CD4-positive, alpha-beta T cell (primary cell): ENCODE measurements around the gene ZNRF1. TPM values are rescaled to one million over a fixed set of nuclear protein-coding genes. Genes with fewer than 3 reads are reported as not detected.

Experiments used
- ATAC-seq: fragments of 200-7000 bp; cut with Tn5 transposase; one replicate; pipeline ENCODE4 v1.10.0; 2022; ENCODE audit warnings: mild to moderate bottlenecking; ENCODE audit not compliant: poor library complexity
- CTCF ChIA-PET: fragments of 350-600 bp; sonication (Branson Sonifier 250); formaldehyde crosslinking; loops from one replicate; lab custom pipeline; 2021; ENCODE audit warnings: antibody characterized with exemption, inconsistent platforms; lab: Charles Lee
- POLR2A ChIA-PET: fragments of 350-600 bp; sonication (Branson Sonifier 250); formaldehyde crosslinking; loops from one replicate; lab custom pipeline; 2021; ENCODE audit warnings: antibody characterized with exemption, inconsistent platforms; lab: Charles Lee
- DNase-seq, 14 experiments: peaks; one replicate each; pipeline ENCODE4 v3.0.0-alpha.2; 2013 to 2020; ENCODE audit warnings: mixed read lengths in 2 of 14
- H3K27ac ChIP-seq, 2 donors: one replicate each; pipeline versions ENCODE4 v1.5.1 to v1.7.0; 2013; ENCODE audit warnings: low read length in 2 of 2, low read depth in 1 of 2, mild to moderate bottlenecking in 1 of 2
- H3K27me3 ChIP-seq, 2 experiments: 1 replicate in 1 of 2; 2 replicates in 1 of 2; pipeline versions ENCODE4 v1.6.1 to v1.7.0; 2013; ENCODE audit warnings: low read length in 2 of 2, control low read depth in 1 of 2, mild to moderate bottlenecking in 1 of 2, moderate library complexity in 1 of 2; ENCODE audit not compliant: insufficient read depth in 2 of 2, control insufficient read depth in 1 of 2
- H3K36me3 ChIP-seq: one replicate; pipeline ENCODE4 v1.6.1; 2013; ENCODE audit warnings: low read length, control low read depth; ENCODE audit not compliant: insufficient read depth
- H3K4me1 ChIP-seq: one replicate; pipeline ENCODE4 v1.6.1; 2013; ENCODE audit warnings: low read length, control low read depth; ENCODE audit not compliant: insufficient read depth
- H3K4me3 ChIP-seq: one replicate; pipeline ENCODE4 v1.5.1; 2013; ENCODE audit warnings: mild to moderate bottlenecking, low read length, moderate library complexity
- H3K9me3 ChIP-seq, 2 experiments: 1 replicate in 1 of 2; 2 replicates in 1 of 2; pipeline versions ENCODE4 v1.6.1 to v1.7.0; 2013; ENCODE audit warnings: low read length in 2 of 2, mild to moderate bottlenecking in 2 of 2, control low read depth in 1 of 2, moderate library complexity in 1 of 2; ENCODE audit not compliant: control insufficient read depth in 1 of 2, insufficient read depth in 1 of 2
- H3K27ac Mint-ChIP-seq: one replicate; pipeline ENCODE4 v1.8.0; 2020; ENCODE audit warnings: mixed read lengths
- H3K27me3 Mint-ChIP-seq: one replicate; pipeline ENCODE4 v1.8.0; 2021; ENCODE audit warnings: mixed read lengths
- H3K36me3 Mint-ChIP-seq: one replicate; pipeline ENCODE4 v1.8.0; 2021; ENCODE audit warnings: low read depth, mixed read lengths
- H3K4me1 Mint-ChIP-seq: one replicate; pipeline ENCODE4 v1.8.0; 2021; ENCODE audit warnings: low read depth, mixed read lengths
- H3K4me3 Mint-ChIP-seq: one replicate; pipeline ENCODE4 v1.8.0; 2020; ENCODE audit warnings: mild to moderate bottlenecking, mixed read lengths
- H3K9me3 Mint-ChIP-seq: one replicate; pipeline ENCODE4 v1.8.0; 2020; ENCODE audit warnings: mixed read lengths
- intact Hi-C, 2 experiments: fragments of 100-400 bp; cut with DNase I in 1 of 2; cut with micrococcal nuclease in 1 of 2; formaldehyde crosslinking; loops; one replicate each; pipeline versions ENCODE4 v1.15.1 to v1.9.0; 2023 to 2025; cut with DNase I, micrococcal nuclease
- total RNA-seq, 174 experiments: library from RNA in 2 of 174; stranded (reverse) in 2 of 174; gene quantifications; one replicate each; pipeline ENCODE4 v1.2.3 and lab custom pipeline; 2021 to 2026
- TF ChIP-seq, protein P1 (sequence below): fragments of 200-600 bp; IDR thresholded peaks from one replicate; pipeline ENCODE4 v1.8.0; 2022; ENCODE audit warnings: antibody characterized with exemption, mild to moderate bottlenecking

Gene ZNRF1
- total RNA-seq, 2 experiments from 2014 or later = 2.8 to 4.0 TPM

- peak overlapping the region; percentile 2 for H3K4me3 ChIP-seq
- no peaks in the 10 kb centered on the region for H3K9me3 ChIP-seq
- Mint-ChIP-seq H3K4me3 (peak overlapping the region; percentile 72), H3K36me3 (no peaks in the 10 kb centered on the region), H3K9me3 (no peaks in the 10 kb centered on the region), H3K27me3 (no peaks in the 10 kb centered on the region), H3K27ac (peak overlapping the region; percentile 84), H3K4me1 (peaks cover 72% of the 10 kb centered on the region)
- peaks cover 35% of the 10 kb centered on the region for H3K4me1 ChIP-seq
- TF ChIP-seq, protein P1, sequence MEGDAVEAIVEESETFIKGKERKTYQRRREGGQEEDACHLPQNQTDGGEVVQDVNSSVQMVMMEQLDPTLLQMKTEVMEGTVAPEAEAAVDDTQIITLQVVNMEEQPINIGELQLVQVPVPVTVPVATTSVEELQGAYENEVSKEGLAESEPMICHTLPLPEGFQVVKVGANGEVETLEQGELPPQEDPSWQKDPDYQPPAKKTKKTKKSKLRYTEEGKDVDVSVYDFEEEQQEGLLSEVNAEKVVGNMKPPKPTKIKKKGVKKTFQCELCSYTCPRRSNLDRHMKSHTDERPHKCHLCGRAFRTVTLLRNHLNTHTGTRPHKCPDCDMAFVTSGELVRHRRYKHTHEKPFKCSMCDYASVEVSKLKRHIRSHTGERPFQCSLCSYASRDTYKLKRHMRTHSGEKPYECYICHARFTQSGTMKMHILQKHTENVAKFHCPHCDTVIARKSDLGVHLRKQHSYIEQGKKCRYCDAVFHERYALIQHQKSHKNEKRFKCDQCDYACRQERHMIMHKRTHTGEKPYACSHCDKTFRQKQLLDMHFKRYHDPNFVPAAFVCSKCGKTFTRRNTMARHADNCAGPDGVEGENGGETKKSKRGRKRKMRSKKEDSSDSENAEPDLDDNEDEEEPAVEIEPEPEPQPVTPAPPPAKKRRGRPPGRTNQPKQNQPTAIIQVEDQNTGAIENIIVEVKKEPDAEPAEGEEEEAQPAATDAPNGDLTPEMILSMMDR = no peak
- intact Hi-C loops = no loop called here
- H3K36me3 ChIP-seq = no peaks in the 10 kb centered on the region
- DNase-seq = peak in 5 of 14 experiments; percentile 6 to 47 (median 41)
- ATAC-seq = peak; percentile 55
- ChIA-PET CTCF (interaction anchor here (0.7 to 2.7 kb wide), 2 partner anchors 47 to 202 kb away, joined by 3 to 10 read pairs; no protein-coding TSS in a partner anchor), POLR2A (interaction anchor here (0.7 to 4.3 kb wide), 9 partner anchors 8 to 80 kb away, joined by 3 to 26 read pairs (median 4); partner anchors contain the start of gene WDR59)
- H3K27ac ChIP-seq = no peak overlapping the region
- H3K27me3 ChIP-seq = no peaks in the 10 kb centered on the region
These were observed 65.8 kb downstream of the ZNRF1 start for GRCh38 chr16:75064403-75065148.

DNA sequence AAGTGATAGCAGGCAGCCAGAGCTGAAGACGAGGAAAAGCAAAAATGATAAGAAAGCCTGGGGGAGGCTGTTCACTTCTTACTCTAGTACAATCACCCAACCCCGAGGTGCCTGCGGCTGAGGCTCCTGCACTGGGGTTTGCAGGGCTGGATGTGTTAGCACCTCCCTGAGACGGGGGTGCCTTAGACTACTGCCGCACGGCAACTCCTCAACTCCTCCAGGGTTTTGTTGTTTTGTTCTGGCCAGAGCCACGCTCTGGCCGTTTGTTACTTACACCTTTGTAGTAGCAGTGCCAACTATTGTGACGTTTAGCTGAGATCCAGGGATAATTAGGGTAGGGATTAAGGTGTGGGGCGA, 66.3 kb downstream of the ZNRF1 start:
- Mint-ChIP-seq H3K27ac (peak overlapping the region; percentile 84), H3K4me3 (peak overlapping the region; percentile 72), H3K9me3 (no peaks in the 10 kb centered on the region), H3K4me1 (peaks cover 72% of the 10 kb centered on the region), H3K36me3 (no peaks in the 10 kb centered on the region), H3K27me3 (no peaks in the 10 kb centered on the region)
- ATAC-seq = peak; percentile 83
- Histone ChIP-seq H3K27ac (peak overlapping the region in 1 of 2 donors; percentile 25), H3K4me3 (peak overlapping the region; percentile 2), H3K27me3 (no peaks in the 10 kb centered on the region), H3K9me3 (no peaks in the 10 kb centered on the region), H3K4me1 (peaks cover 35% of the 10 kb centered on the region), H3K36me3 (no peaks in the 10 kb centered on the region)
- POLR2A ChIA-PET = interaction anchor here (0.9 to 4.3 kb wide), 7 partner anchors 8 to 81 kb away, joined by 3 to 26 read pairs (median 4); partner anchors contain the start of gene WDR59
- intact Hi-C loops = no loop called here
- CTCF ChIA-PET = interaction anchor here (0.5 to 2.7 kb wide), 2 partner anchors 46 to 452 kb away, joined by 3 to 10 read pairs; no protein-coding TSS in a partner anchor
- TF ChIP-seq, protein P1 = no peak
- DNase-seq = peak in 12 of 14 experiments; percentile 14 to 58 (median 36)

DNA sequence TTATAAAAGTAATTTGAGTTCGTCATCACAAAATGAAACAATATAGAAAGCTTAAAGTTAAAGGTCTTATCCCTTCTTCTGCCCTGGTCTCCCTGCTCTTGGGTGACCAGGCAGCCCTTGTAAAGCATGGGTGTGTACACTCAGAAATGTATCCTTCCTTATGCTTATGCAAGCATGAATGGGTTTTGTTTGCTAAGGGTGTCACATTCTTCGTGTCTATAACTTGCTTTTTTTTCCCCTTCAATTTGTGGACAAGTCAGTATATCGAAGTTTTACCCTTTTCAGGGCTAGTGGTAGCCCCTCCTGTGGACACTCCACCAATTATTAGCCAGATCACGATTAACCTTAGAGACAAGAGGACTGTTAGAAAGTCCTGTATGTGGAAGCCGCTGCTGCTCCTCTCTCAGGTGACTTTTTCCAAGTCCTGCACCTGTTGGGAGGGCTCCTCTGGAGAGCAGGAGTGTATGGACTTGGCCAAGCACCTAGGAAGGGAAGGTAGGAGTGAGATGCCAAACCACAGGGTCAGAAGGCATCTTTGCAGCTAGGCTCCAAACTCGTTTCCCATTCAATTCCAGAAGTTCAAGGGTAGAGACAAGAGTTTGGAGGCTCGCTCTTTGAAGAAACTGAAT, 66.8 kb downstream of the ZNRF1 start:
- Histone ChIP-seq H3K27ac (peak overlapping the region in 1 of 2 donors; percentile 25), H3K27me3 (no peaks in the 10 kb centered on the region), H3K9me3 (no peaks in the 10 kb centered on the region), H3K4me1 (peaks cover 35% of the 10 kb centered on the region), H3K4me3 (peak overlapping the region; percentile 2), H3K36me3 (no peaks in the 10 kb centered on the region)
- no peaks in the 10 kb centered on the region for H3K27me3 Mint-ChIP-seq
- ChIA-PET CTCF (interaction anchor here (0.5 to 2.7 kb wide), 2 partner anchors 46 to 452 kb away, joined by 3 to 10 read pairs; no protein-coding TSS in a partner anchor), POLR2A (interaction anchor here (0.9 to 4.3 kb wide), 4 partner anchors 9 to 45 kb away, joined by 3 to 26 read pairs (median 4); no protein-coding TSS in a partner anchor)
- no peak for ATAC-seq
- no peaks in the 10 kb centered on the region for H3K9me3 Mint-ChIP-seq
- DNase-seq = no peak
- intact Hi-C loops = no loop called here
- TF ChIP-seq, protein P1 = no peak
- H3K4me3 Mint-ChIP-seq = no peak overlapping the region
- peaks cover 76% of the 10 kb centered on the region for H3K4me1 Mint-ChIP-seq
- H3K27ac Mint-ChIP-seq = peak overlapping the region; percentile 84
- no peaks in the 10 kb centered on the region for H3K36me3 Mint-ChIP-seq
